Activated B cell treated with CpG ODN at 0.5 μM for 24 hours (primary cell): Measurements from ENCODE around the gene PLXNC1. TPM values are rescaled to one million over a fixed set of nuclear protein-coding genes. Genes with fewer than 3 reads are reported as not detected.

Experiments used
- ATAC-seq: fragments of 200-7000 bp; cut with Tn5 transposase; one replicate; pipeline ENCODE4 v1.10.0; 2021; ENCODE audit warnings: low read depth, mild to moderate bottlenecking, moderate library complexity
- CTCF ChIA-PET: fragments of 350-600 bp; sonication (Branson Sonifier 250); formaldehyde crosslinking; loops from one replicate; lab custom pipeline; 2021; ENCODE audit warnings: antibody characterized with exemption; lab: Charles Lee
- POLR2A ChIA-PET: fragments of 350-600 bp; sonication (Branson Sonifier 250); formaldehyde crosslinking; loops from one replicate; lab custom pipeline; 2021; ENCODE audit warnings: antibody characterized with exemption; lab: Charles Lee
- DNase-seq: peaks from one replicate; pipeline ENCODE4 v3.0.0; 2022
- H3K27ac Mint-ChIP-seq: one replicate; pipeline ENCODE4 v1.8.0; 2020; ENCODE audit warnings: mixed read lengths
- H3K27me3 Mint-ChIP-seq: one replicate; pipeline ENCODE4 v1.8.0; 2021; ENCODE audit warnings: mixed read lengths
- H3K36me3 Mint-ChIP-seq: one replicate; pipeline ENCODE4 v1.8.0; 2021; ENCODE audit warnings: low read depth, mixed read lengths
- H3K4me1 Mint-ChIP-seq: one replicate; pipeline ENCODE4 v1.8.0; 2021; ENCODE audit warnings: mixed read lengths
- H3K4me3 Mint-ChIP-seq: one replicate; pipeline ENCODE4 v1.8.0; 2020; ENCODE audit warnings: mild to moderate bottlenecking, mixed read lengths
- H3K9me3 Mint-ChIP-seq: one replicate; pipeline ENCODE4 v1.8.0; 2020; ENCODE audit warnings: mixed read lengths
- CTCF ChIP-seq: fragments of 200-600 bp; IDR thresholded peaks from one replicate; pipeline ENCODE4 v1.8.0; 2022; ENCODE audit warnings: antibody characterized with exemption, mild to moderate bottlenecking
- intact Hi-C: fragments of 100-400 bp; cut with micrococcal nuclease; formaldehyde crosslinking; loops from one replicate; pipeline ENCODE4 v1.15.1; 2024
- total RNA-seq: library from RNA; stranded (reverse); gene quantifications from 2 replicates; pipeline ENCODE4 v1.2.3, GENCODE V29; 2022

Gene PLXNC1
- total RNA-seq, 1 donor from 2014 or later: 30.9 TPM

DNA sequence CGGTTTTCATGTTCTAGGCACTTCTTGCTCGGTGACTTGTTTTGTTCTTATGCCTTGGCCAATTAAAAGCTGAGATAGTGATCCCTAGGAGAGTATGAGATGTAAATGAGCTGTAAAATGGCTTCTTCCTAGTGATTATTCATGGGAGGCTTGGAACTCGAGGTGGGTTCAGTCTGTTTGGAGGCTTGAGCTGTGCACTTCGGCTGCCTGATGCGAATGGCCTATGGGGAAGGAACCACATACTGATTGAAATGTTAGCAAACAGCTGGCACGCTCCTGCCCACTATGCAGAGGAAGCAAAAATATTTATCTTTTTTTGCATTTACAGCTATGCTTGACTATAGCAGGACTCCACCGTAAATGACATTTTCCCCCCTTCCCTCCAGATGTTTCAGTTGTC is 75.5 kb downstream of the PLXNC1 start:
- H3K27ac Mint-ChIP-seq: no peak overlapping the region
- peaks cover 49% of the 10 kb centered on the region for H3K4me1 Mint-ChIP-seq
- peaks cover 69% of the 10 kb centered on the region for H3K36me3 Mint-ChIP-seq
- ChIA-PET CTCF (no interaction called here), POLR2A (interaction anchor here (0.5 kb wide), 1 partner anchor 12 kb away, joined by 7 read pairs; no protein-coding TSS in a partner anchor)
- DNase-seq (no peak), ATAC-seq (no peak)
- H3K27me3 Mint-ChIP-seq: no peaks in the 10 kb centered on the region
- TF ChIP-seq CTCF: no peak
- intact Hi-C loops: no loop called here
- no peaks in the 10 kb centered on the region for H3K9me3 Mint-ChIP-seq
- no peak overlapping the region for H3K4me3 Mint-ChIP-seq

DNA sequence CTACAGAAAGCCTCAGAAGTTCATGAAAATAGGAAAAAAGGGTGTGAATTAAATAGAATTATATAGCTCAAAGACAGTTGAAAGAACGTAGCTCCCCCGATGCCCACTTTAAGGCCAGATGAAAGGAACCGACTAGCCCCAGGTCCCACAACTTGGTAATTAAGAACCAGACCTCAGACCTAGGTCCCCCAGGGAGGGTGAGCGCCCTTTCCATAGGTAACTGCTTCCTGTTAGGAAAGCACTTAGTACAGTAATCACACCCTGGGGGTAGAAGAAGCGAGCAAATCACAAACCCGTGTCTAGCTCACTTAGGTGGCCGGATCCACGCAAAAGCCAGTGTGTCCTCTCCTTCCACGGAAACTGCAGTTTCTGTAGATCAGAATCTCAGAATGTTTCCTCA is 77.1 kb downstream of the PLXNC1 start:
- ChIA-PET POLR2A (interaction anchor here (1.2 kb wide), 1 partner anchor 37 kb away, joined by 3 read pairs; no protein-coding TSS in a partner anchor), CTCF (no interaction called here)
- Mint-ChIP-seq H3K27ac (no peak overlapping the region), H3K4me1 (peaks cover 50% of the 10 kb centered on the region), H3K27me3 (no peaks in the 10 kb centered on the region), H3K36me3 (peaks cover 74% of the 10 kb centered on the region), H3K4me3 (no peak overlapping the region), H3K9me3 (no peaks in the 10 kb centered on the region)
- DNase-seq (no peak), ATAC-seq (no peak)
- intact Hi-C loops: loop anchor here (5.0 kb wide), 1 partner anchor 52 kb away; no protein-coding TSS in a partner anchor
- no peak for TF ChIP-seq CTCF

GRCh38 chr12:94225947-94226630 is 77.7 kb downstream of the PLXNC1 start:
- Mint-ChIP-seq H3K27ac (no peak overlapping the region), H3K9me3 (no peaks in the 10 kb centered on the region), H3K27me3 (no peaks in the 10 kb centered on the region), H3K36me3 (peaks cover 70% of the 10 kb centered on the region), H3K4me3 (no peak overlapping the region), H3K4me1 (peaks cover 49% of the 10 kb centered on the region)
- intact Hi-C loops: loop anchor here (5.0 kb wide), 1 partner anchor 51 kb away; no protein-coding TSS in a partner anchor
- DNase-seq: no peak
- POLR2A ChIA-PET: interaction anchor here (1.2 kb wide), 1 partner anchor 36 kb away, joined by 3 read pairs; no protein-coding TSS in a partner anchor
- no peak for ATAC-seq
- no peak for TF ChIP-seq CTCF
- CTCF ChIA-PET: no interaction called here

DNA sequence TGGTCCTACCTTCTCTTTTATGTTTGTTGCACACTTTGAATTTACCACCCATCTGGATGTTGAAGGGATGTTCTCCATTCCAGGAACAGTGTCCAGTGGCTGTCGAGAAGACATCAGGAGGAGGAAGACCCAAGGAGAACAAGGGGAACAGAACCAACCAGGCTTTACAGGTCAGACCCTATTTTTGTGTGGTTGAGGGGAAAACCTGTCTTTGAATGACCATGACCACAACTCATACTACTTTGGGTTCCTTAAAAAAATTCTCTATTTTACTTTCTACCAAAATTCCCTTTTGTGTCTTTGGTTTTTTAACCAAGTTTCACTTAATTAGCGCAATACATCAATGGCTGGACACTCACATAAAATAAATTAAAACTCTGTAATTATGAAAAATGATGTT is 78.7 kb downstream of the PLXNC1 start:
- no peak for TF ChIP-seq CTCF
- intact Hi-C loops: loop anchor here (5.0 kb wide), 1 partner anchor 50 kb away; no protein-coding TSS in a partner anchor
- DNase-seq (no peak), ATAC-seq (no peak)
- H3K27ac Mint-ChIP-seq: no peak overlapping the region
- POLR2A ChIA-PET: no interaction called here
- peaks cover 68% of the 10 kb centered on the region for H3K36me3 Mint-ChIP-seq
- peaks cover 44% of the 10 kb centered on the region for H3K4me1 Mint-ChIP-seq
- no peaks in the 10 kb centered on the region for H3K9me3 Mint-ChIP-seq
- H3K27me3 Mint-ChIP-seq: no peaks in the 10 kb centered on the region
- CTCF ChIA-PET: no interaction called here
- H3K4me3 Mint-ChIP-seq: no peak overlapping the region

DNA sequence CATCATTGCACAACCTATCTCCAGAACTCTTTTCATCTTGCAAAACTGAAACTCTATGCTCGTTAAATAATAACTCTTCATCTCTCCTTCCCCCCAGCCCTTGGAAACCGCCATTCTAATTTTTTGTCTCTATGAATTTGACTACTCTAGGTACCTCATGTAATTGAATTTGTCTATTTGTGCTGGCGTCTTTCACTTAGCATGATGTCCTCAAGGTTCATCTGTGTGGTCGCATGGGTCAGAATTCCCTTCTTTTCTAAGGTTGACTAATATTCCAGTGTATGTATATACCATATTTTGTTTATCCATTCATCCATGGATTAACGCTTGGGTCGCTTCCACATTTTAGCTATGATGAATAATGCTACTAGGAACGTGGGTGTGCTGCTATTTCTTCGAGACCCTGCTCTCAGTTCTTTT is 80.1 kb downstream of the PLXNC1 start:
- H3K27me3 Mint-ChIP-seq: no peaks in the 10 kb centered on the region
- no peak for ATAC-seq
- no peaks in the 10 kb centered on the region for H3K9me3 Mint-ChIP-seq
- intact Hi-C loops: loop anchor here (5.0 kb wide), 1 partner anchor 49 kb away; no protein-coding TSS in a partner anchor
- CTCF ChIA-PET: no interaction called here
- no peak overlapping the region for H3K4me3 Mint-ChIP-seq
- no peak overlapping the region for H3K27ac Mint-ChIP-seq
- H3K4me1 Mint-ChIP-seq: peaks cover 37% of the 10 kb centered on the region
- no peak for TF ChIP-seq CTCF
- DNase-seq: no peak
- POLR2A ChIA-PET: interaction anchor here (1.2 kb wide), 1 partner anchor 12 kb away, joined by 3 read pairs; no protein-coding TSS in a partner anchor
- H3K36me3 Mint-ChIP-seq: peaks cover 65% of the 10 kb centered on the region
